Esophagus (tissue), 2 donors: ENCODE results near the gene ADD2. TPM values are rescaled to one million over a fixed set of nuclear protein-coding genes. Genes with fewer than 3 reads are reported as not detected.

Experiments used
- H3K27ac ChIP-seq, 2 donors: one replicate each; pipeline ENCODE4 v1.5.1; 2013; ENCODE audit warnings: low read depth in 2 of 2, mild to moderate bottlenecking in 2 of 2, inconsistent platforms in 1 of 2, low read length in 1 of 2, moderate library complexity in 1 of 2
- H3K27me3 ChIP-seq, 2 donors: one replicate each; pipeline ENCODE4 v1.6.1; 2013; ENCODE audit warnings: low read length in 2 of 2, control low read depth in 1 of 2, mild to moderate bottlenecking in 1 of 2; ENCODE audit not compliant: insufficient read depth in 2 of 2, control insufficient read depth in 1 of 2
- H3K36me3 ChIP-seq, 2 donors: one replicate each; pipeline ENCODE4 v1.6.1; 2013; ENCODE audit warnings: low read length in 1 of 2; ENCODE audit not compliant: control insufficient read depth in 2 of 2, insufficient read depth in 2 of 2
- H3K4me1 ChIP-seq, 2 donors: one replicate each; pipeline ENCODE4 v1.6.1; 2013; ENCODE audit warnings: low read length in 1 of 2; ENCODE audit not compliant: control insufficient read depth in 2 of 2, insufficient read depth in 2 of 2
- H3K4me3 ChIP-seq, 2 donors: one replicate each; pipeline ENCODE4 v1.5.1; 2013; ENCODE audit warnings: low read length in 2 of 2, mild to moderate bottlenecking in 2 of 2, low read depth in 1 of 2, moderate library complexity in 1 of 2
- H3K9me3 ChIP-seq, 2 donors: one replicate each; pipeline ENCODE4 v1.6.1; 2013; ENCODE audit warnings: mild to moderate bottlenecking in 2 of 2, low read depth in 1 of 2, low read length in 1 of 2, moderate library complexity in 1 of 2; ENCODE audit not compliant: control insufficient read depth in 2 of 2, insufficient read depth in 1 of 2
- WGBS, 2 donors: extraction: QIAGEN DNeasy Blood & Tissue Kit; methylation state at CpG; one replicate each; pipeline ENCODE4 v1.1.7; 2013; 5-methylcytosine and 5-hydroxymethylcytosine counted together
- polyA plus RNA-seq, 2 donors: library from polyadenylated mRNA; stranded (reverse); fragments of 200-250 nt; gene quantifications; one replicate each; pipeline ENCODE4 v1.2.3, GENCODE V29; 2013
- donor health status: healthy with polysubstance abuse.
- donor health status: Bipolar disorder and iron deficiency.

Gene ADD2
- polyA plus RNA-seq, 2 donors: 0.09 to 0.12 TPM

DNA sequence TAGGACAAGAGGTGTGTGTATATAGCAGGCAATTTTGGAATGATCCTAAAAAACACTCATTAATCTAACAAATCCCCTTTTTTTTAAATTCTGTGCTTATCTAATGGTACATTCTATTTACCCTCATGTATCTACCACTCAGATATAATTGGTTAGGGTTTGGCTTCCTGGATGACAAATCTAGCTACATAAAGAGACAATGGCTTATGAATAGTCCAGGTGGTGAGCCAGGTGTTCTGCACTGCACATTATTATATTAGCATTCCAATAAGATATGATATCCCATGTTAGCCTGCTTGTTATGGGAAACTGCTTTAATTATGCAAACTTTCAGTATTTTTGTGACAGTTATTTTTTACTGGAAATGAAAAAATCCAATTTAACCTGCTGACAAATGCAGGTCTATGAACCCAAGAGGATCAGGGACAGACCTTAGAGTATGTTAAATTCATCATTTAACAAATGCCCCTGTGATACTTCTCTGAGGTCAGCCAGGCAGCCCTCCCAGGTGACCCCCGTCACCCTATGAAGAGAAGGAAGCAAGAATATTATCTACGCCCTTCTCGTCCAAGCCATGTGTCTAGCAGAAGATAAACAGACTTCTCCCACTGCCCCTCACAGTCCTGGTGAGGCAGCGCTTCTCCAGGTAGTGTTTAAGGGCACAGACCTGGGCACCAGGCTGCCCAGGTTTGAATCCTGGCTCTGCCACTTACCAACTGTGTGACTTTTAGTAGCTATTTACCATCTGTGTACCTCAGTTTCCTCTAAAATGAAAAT lies 83.0 kb downstream of the ADD2 start:
- Histone ChIP-seq H3K9me3 (no peaks in the 10 kb centered on the region), H3K27me3 (no peaks in the 10 kb centered on the region), H3K36me3 (no peaks in the 10 kb centered on the region), H3K27ac (no peak overlapping the region), H3K4me1 (no peaks in the 10 kb centered on the region), H3K4me3 (no peak overlapping the region)
- WGBS, 2 donors: 83% methylated on average over 4 of the region's 4 CpGs

GRCh38 chr2:70683455-70683854 lies 84.5 kb downstream of the ADD2 start:
- 96 to 97% methylated on average over 6 of the region's 6 CpGs for WGBS, 2 donors
- no peaks in the 10 kb centered on the region for H3K9me3 ChIP-seq
- H3K36me3 ChIP-seq: no peaks in the 10 kb centered on the region
- no peaks in the 10 kb centered on the region for H3K27me3 ChIP-seq
- no peak overlapping the region for H3K27ac ChIP-seq
- no peaks in the 10 kb centered on the region for H3K4me1 ChIP-seq
- no peak overlapping the region for H3K4me3 ChIP-seq

DNA sequence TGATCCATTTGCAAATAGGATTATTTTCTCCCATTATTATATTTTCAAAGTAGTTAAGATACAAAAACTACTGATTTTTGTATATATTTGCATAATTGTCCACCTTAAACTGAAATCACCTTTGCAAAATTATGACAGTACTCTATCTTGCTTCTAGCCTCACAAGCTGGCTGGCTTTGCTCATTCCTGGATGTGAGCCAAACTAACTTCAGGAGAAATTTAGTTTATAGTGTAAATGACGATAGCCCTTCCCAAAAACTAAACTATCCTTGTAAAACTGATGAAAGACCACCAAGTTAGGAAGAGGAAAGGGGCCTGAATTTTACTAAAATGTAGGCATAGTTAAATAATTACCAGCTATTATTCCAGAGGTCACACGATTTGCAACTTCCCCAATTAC lies 87.3 kb downstream of the ADD2 start:
- Histone ChIP-seq H3K9me3 (no peaks in the 10 kb centered on the region), H3K4me1 (no peaks in the 10 kb centered on the region), H3K4me3 (no peak overlapping the region), H3K27ac (no peak overlapping the region), H3K36me3 (no peaks in the 10 kb centered on the region), H3K27me3 (no peaks in the 10 kb centered on the region)
- 57 to 65% methylated on average over 2 of the region's 2 CpGs for WGBS, 2 donors

GRCh38 chr2:70679259-70679658 lies 88.7 kb downstream of the ADD2 start:
- Histone ChIP-seq H3K4me3 (no peak overlapping the region), H3K9me3 (no peaks in the 10 kb centered on the region), H3K4me1 (no peaks in the 10 kb centered on the region), H3K27ac (no peak overlapping the region), H3K27me3 (no peaks in the 10 kb centered on the region), H3K36me3 (no peaks in the 10 kb centered on the region)
- WGBS, 2 donors: 53 to 62% methylated on average over 1 of the region's 1 CpG

GRCh38 chr2:70678576-70679143 lies 89.3 kb downstream of the ADD2 start:
- Histone ChIP-seq H3K27ac (no peak overlapping the region), H3K9me3 (no peaks in the 10 kb centered on the region), H3K27me3 (no peaks in the 10 kb centered on the region), H3K4me1 (no peaks in the 10 kb centered on the region), H3K4me3 (no peak overlapping the region), H3K36me3 (no peaks in the 10 kb centered on the region)
- 89 to 90% methylated on average over 17 of the region's 17 CpGs for WGBS, 2 donors

- no peak overlapping the region for H3K27ac ChIP-seq
- H3K9me3 ChIP-seq: no peaks in the 10 kb centered on the region
- H3K27me3 ChIP-seq: no peaks in the 10 kb centered on the region
- H3K4me1 ChIP-seq: no peaks in the 10 kb centered on the region
- no peak overlapping the region for H3K4me3 ChIP-seq
- 91 to 93% methylated on average over 20 of the region's 20 CpGs for WGBS, 2 donors
- no peaks in the 10 kb centered on the region for H3K36me3 ChIP-seq
Observed at GRCh38 chr2:70676301-70677035, 91.5 kb downstream of the ADD2 start.

- H3K27me3 ChIP-seq: no peaks in the 10 kb centered on the region
- H3K4me3 ChIP-seq: no peak overlapping the region
- WGBS, 2 donors: 97 to 99% methylated on average over 2 of the region's 2 CpGs
- H3K4me1 ChIP-seq: no peaks in the 10 kb centered on the region
- H3K27ac ChIP-seq: no peak overlapping the region
- H3K36me3 ChIP-seq: no peaks in the 10 kb centered on the region
- no peaks in the 10 kb centered on the region for H3K9me3 ChIP-seq
Observed at GRCh38 chr2:70675862-70676261, 92.1 kb downstream of the ADD2 start.

- Histone ChIP-seq H3K4me3 (no peak overlapping the region), H3K4me1 (no peaks in the 10 kb centered on the region), H3K27me3 (no peaks in the 10 kb centered on the region), H3K27ac (no peak overlapping the region), H3K36me3 (no peaks in the 10 kb centered on the region), H3K9me3 (no peaks in the 10 kb centered on the region)
- 90 to 94% methylated on average over 11 of the region's 11 CpGs for WGBS, 2 donors
Observed at GRCh38 chr2:70674636-70675430, 93.2 kb downstream of the ADD2 start.

DNA sequence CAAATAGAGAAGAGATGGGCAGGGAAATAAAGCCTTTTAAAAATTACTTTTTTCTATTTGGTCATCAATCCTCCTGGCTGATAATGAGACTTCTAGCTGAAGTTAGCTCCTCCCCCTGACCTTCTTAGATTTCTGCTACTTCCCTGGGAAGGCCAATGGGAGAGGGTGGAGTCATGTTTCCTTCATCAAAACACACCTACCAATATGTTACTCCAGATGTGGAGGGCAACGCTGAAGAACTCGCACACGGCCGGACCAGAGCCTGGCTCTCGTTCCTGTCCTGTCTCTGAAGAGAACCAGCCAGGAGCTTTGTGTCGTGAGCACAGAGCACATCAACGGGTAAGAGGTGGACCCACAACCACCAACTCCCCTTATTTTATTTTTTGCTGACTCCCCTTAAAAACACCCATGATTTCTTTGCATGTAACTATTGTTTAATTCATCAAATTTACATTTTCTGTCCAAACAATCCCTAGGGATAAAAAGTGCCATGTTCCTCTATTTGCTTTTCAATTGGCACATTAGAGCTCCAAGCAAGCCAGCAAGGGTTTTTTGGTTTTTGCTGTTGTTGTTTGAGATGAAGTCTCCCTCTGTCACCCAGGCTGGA lies 94.9 kb downstream of the ADD2 start:
- Histone ChIP-seq H3K4me1 (no peaks in the 10 kb centered on the region), H3K36me3 (no peaks in the 10 kb centered on the region), H3K27ac (no peak overlapping the region), H3K4me3 (no peak overlapping the region), H3K27me3 (no peaks in the 10 kb centered on the region), H3K9me3 (no peaks in the 10 kb centered on the region)
- 56 to 65% methylated on average over 7 of the region's 7 CpGs for WGBS, 2 donors
